SK-N-SH (cell line): ENCODE results near the gene EXD1. TPM values are rescaled to one million over a fixed set of nuclear protein-coding genes. Genes with fewer than 3 reads are reported as not detected.
A peak's percentile ranks its signal among the peaks of the same experiment; 100 is the strongest.

Experiments used
- CTCF ChIA-PET: fragments of 300-600, 350-600 bp; formaldehyde crosslinking; extraction: SDS; loops from one replicate; lab custom pipeline; 2021; lab: Yijun Ruan, JAX
- POLR2A ChIA-PET: fragments of 350-600 bp; sonication (Branson Sonifier 250); formaldehyde crosslinking; extraction: SDS; loops from one replicate; lab custom pipeline; 2020; ENCODE audit warnings: antibody characterized with exemption, inconsistent platforms; lab: Yijun Ruan, JAX
- DNase-seq: peaks from one replicate; pipeline ENCODE4 v3.0.0; 2012
- H2AFZ ChIP-seq: fragments of 200-600 bp; sonication (generic); 2 replicates; pipeline ENCODE4 v1.8.1; 2016; ENCODE audit warnings: antibody characterized with exemption, mild to moderate bottlenecking, low read depth
- H3F3A ChIP-seq: fragments of 200-600 bp; sonication (generic); replicated peaks from 2 replicates; pipeline ENCODE3; 2016; ENCODE audit warnings: antibody characterized with exemption, mild to moderate bottlenecking; ENCODE audit not compliant: insufficient read depth
- H3K27ac ChIP-seq, 2 experiments: fragments of 200-500 bp in 1 of 2; fragments of 200-600 bp in 1 of 2; sonication (Bioruptor generic) in 1 of 2; sonication (generic), shearing (Covaris generic) in 1 of 2; 2 replicates each; pipeline versions ENCODE4 v1.5.1 to v1.6.1; 2014 to 2016; ENCODE audit warnings: low read depth in 2 of 2, inconsistent platforms in 1 of 2, low read length in 1 of 2, mild to moderate bottlenecking in 1 of 2, mixed read lengths in 1 of 2
- H3K27me3 ChIP-seq: fragments of 200-600 bp; sonication (generic), shearing (Covaris generic); 2 replicates; pipeline ENCODE4 v1.6.1; 2016; ENCODE audit warnings: mixed run types; ENCODE audit not compliant: insufficient read depth
- H3K36me3 ChIP-seq, 2 experiments: fragments of 200-500 bp in 1 of 2; fragments of 200-600 bp in 1 of 2; sonication (Bioruptor generic) in 1 of 2; sonication (generic) in 1 of 2; replicated peaks in 1 of 2; 2 replicates each; pipeline versions ENCODE3 to v1.5.1; 2014 to 2016; ENCODE audit warnings: low read length in 1 of 2, mild to moderate bottlenecking in 1 of 2; ENCODE audit not compliant: insufficient read depth in 2 of 2, control insufficient read depth in 1 of 2
- H3K4me1 ChIP-seq, 2 experiments: fragments of 200-500 bp in 1 of 2; fragments of 200-600 bp in 1 of 2; sonication (Bioruptor generic) in 1 of 2; sonication (generic), shearing (Covaris generic) in 1 of 2; 2 replicates each; pipeline versions ENCODE4 v1.5.1 to v1.6.1; 2014 to 2016; ENCODE audit warnings: low read depth in 1 of 2, low read length in 1 of 2, mixed run types in 1 of 2; ENCODE audit not compliant: insufficient read depth in 2 of 2, control insufficient read depth in 1 of 2
- H3K4me2 ChIP-seq: fragments of 200-600 bp; sonication (generic), shearing (Covaris generic); 2 replicates; pipeline ENCODE4 v1.6.1; 2017; ENCODE audit warnings: mixed run types
- H3K4me3 ChIP-seq, 2 experiments: fragments of 200-500 bp in 1 of 2; fragments of 200-600 bp in 1 of 2; sonication (Bioruptor generic) in 1 of 2; sonication (generic), shearing (Covaris generic) in 1 of 2; 2 replicates each; pipeline versions ENCODE4 v1.5.1 to v1.8.1; 2014 to 2016; ENCODE audit warnings: low read depth in 2 of 2, inconsistent platforms in 1 of 2, low read length in 1 of 2, mild to moderate bottlenecking in 1 of 2, mixed read lengths in 1 of 2, moderate library complexity in 1 of 2
- H3K79me2 ChIP-seq: fragments of 200-600 bp; sonication (generic); 2 replicates; pipeline ENCODE4 v1.8.1; 2017; ENCODE audit warnings: mild to moderate bottlenecking; ENCODE audit not compliant: insufficient read depth
- H3K9ac ChIP-seq: fragments of 200-600 bp; sonication (generic); 2 replicates; pipeline ENCODE4 v1.6.1; 2017; ENCODE audit warnings: mixed run types
- H3K9me2 ChIP-seq: fragments of 200-600 bp; sonication (generic); 2 replicates; pipeline ENCODE4 v1.6.1; 2017; ENCODE audit warnings: mixed run types
- H3K9me3 ChIP-seq: fragments of 200-600 bp; sonication (generic); 2 replicates; pipeline ENCODE4 v1.6.1; 2017; ENCODE audit warnings: mixed run types, mild to moderate bottlenecking, moderate library complexity
- H4K20me1 ChIP-seq: fragments of 200-600 bp; sonication (generic); 2 replicates; pipeline ENCODE4 v1.6.1; 2017; ENCODE audit warnings: mild to moderate bottlenecking, mixed run types; ENCODE audit not compliant: insufficient read depth
- ELF1 ChIP-seq: IDR thresholded peaks from 2 replicates; pipeline ENCODE4 v1.4.0; 2012
- EP300 ChIP-seq, 2 experiments: IDR thresholded peaks; 2 replicates each; pipeline versions ENCODE4 v1.4.0 to v1.6.1; 2012; ENCODE audit warnings: borderline replicate concordance in 1 of 2, low read depth in 1 of 2, low read length in 1 of 2
- EZH2phosphoT487 ChIP-seq: fragments of 200-600 bp; sonication (generic); IDR thresholded peaks from 2 replicates; pipeline ENCODE4 v1.6.1; 2017; ENCODE audit warnings: low read depth, mixed run types, mild to moderate bottlenecking, antibody characterized with exemption, moderate library complexity, borderline replicate concordance
- FOSL2 ChIP-seq: IDR thresholded peaks from 2 replicates; pipeline ENCODE4 v1.4.0; 2012; ENCODE audit warnings: low read depth, mild to moderate bottlenecking, moderate library complexity, borderline replicate concordance
- FOXJ3 ChIP-seq: sonication (generic); formaldehyde crosslinking; IDR thresholded peaks from 2 replicates; pipeline ENCODE4 v1.5.1; 2020; ENCODE audit warnings: mild to moderate bottlenecking, missing genetic modification reagents
- GATA2 ChIP-seq: sonication (generic); formaldehyde crosslinking; IDR thresholded peaks from 2 replicates; pipeline ENCODE4 v1.5.0; 2020; ENCODE audit warnings: mild to moderate bottlenecking, missing genetic modification reagents
- JUND ChIP-seq: IDR thresholded peaks from 2 replicates; pipeline ENCODE4 v1.4.0; 2012
- MEF2A ChIP-seq: IDR thresholded peaks from 2 replicates; pipeline ENCODE4 v1.4.0; 2012; ENCODE audit warnings: low read depth, borderline replicate concordance
- NFIC ChIP-seq: IDR thresholded peaks from 2 replicates; pipeline ENCODE4 v1.4.0; 2012; ENCODE audit warnings: borderline replicate concordance
- NRF1 ChIP-seq: IDR thresholded peaks from 2 replicates; pipeline ENCODE4 v1.6.1; 2012; ENCODE audit warnings: low read depth, mild to moderate bottlenecking, low read length
- POLR2AphosphoS5 ChIP-seq: IDR thresholded peaks from 2 replicates; pipeline ENCODE4 v1.6.1; 2012; ENCODE audit warnings: low read depth, low read length
- RCOR1 ChIP-seq: fragments of 150-350 bp; IDR thresholded peaks from 2 replicates; pipeline ENCODE4 v1.6.1; 2017; ENCODE audit warnings: antibody characterized with exemption, low read length
- RFX5 ChIP-seq: IDR thresholded peaks from 2 replicates; pipeline ENCODE4 v1.6.1; 2012; ENCODE audit warnings: mild to moderate bottlenecking, improper control_type of control experiment, low read length
- RXRA ChIP-seq: IDR thresholded peaks from 2 replicates; pipeline ENCODE4 v1.4.0; 2012; ENCODE audit warnings: low read depth, mild to moderate bottlenecking, borderline replicate concordance
- SIN3A ChIP-seq: IDR thresholded peaks from 2 replicates; pipeline ENCODE4 v1.6.1; 2012; ENCODE audit warnings: low read depth, mild to moderate bottlenecking, low read length, moderate library complexity, borderline replicate concordance
- SMC3 ChIP-seq: IDR thresholded peaks from 2 replicates; pipeline ENCODE4 v1.6.1; 2012; ENCODE audit warnings: low read depth, low read length, improper control_type of control experiment
- TAF1 ChIP-seq: IDR thresholded peaks from 2 replicates; pipeline ENCODE4 v1.6.1; 2012; ENCODE audit warnings: low read depth, mild to moderate bottlenecking, low read length, moderate library complexity, borderline replicate concordance
- TCF12 ChIP-seq: IDR thresholded peaks from 2 replicates; pipeline ENCODE4 v1.4.0; 2012
- TEAD4 ChIP-seq: IDR thresholded peaks from 2 replicates; pipeline ENCODE4 v1.4.0; 2012; ENCODE audit warnings: mild to moderate bottlenecking, borderline replicate concordance; ENCODE audit not compliant: insufficient read depth
- YY1 ChIP-seq: IDR thresholded peaks from 2 replicates; pipeline ENCODE4 v1.4.0; 2012; ENCODE audit warnings: low read depth, mild to moderate bottlenecking
- WGBS: methylation state at CpG from one replicate; pipeline ENCODE4 v1.1.6; 2017; ENCODE audit warnings: low lambda C conversion rate; 5-methylcytosine and 5-hydroxymethylcytosine counted together
- polyA plus RNA-seq, 3 experiments: library from polyadenylated mRNA; depleted of rRNA; stranded (reverse); fragments of >200 nt; gene quantifications; 2 replicates each; pipeline ENCODE4 v1.2.3, GENCODE V29; 2012
- TF ChIP-seq, protein P1 (sequence below): fragments of 150-350 bp; IDR thresholded peaks from 2 replicates; pipeline ENCODE4 v1.6.1; 2017; ENCODE audit warnings: antibody characterized with exemption, low read length, low read depth, borderline replicate concordance
- TF ChIP-seq, protein P2 (sequence below): IDR thresholded peaks from 2 replicates; pipeline ENCODE4 v1.4.0; 2012; ENCODE audit warnings: low read depth, borderline replicate concordance
- TF ChIP-seq, protein P3 (sequence below): IDR thresholded peaks from 2 replicates; pipeline ENCODE4; 2012
- TF ChIP-seq, protein P4 (sequence below): IDR thresholded peaks from 2 replicates; pipeline ENCODE4 v1.4.0; 2012; ENCODE audit warnings: low read depth, borderline replicate concordance
- TF ChIP-seq, protein P5 (sequence below): fragments of 150-350 bp; IDR thresholded peaks from 2 replicates; pipeline ENCODE4 v1.6.1; 2016; ENCODE audit warnings: mild to moderate bottlenecking, low read depth, low read length
- TF ChIP-seq, protein P6 (sequence below): fragments of 200-600 bp; sonication (generic); IDR thresholded peaks from 2 replicates; pipeline ENCODE4 v1.6.1; 2017; ENCODE audit warnings: antibody characterized with exemption, mild to moderate bottlenecking, moderate library complexity
- TF ChIP-seq, protein P7 (sequence below): IDR thresholded peaks from 2 replicates; pipeline ENCODE4 v1.4.0; 2012; ENCODE audit warnings: low read depth

The EXD1 gene
- polyA plus RNA-seq, 1 of the 3 experiments (the other 2 are of a cell fraction), result 0.07 TPM

DNA sequence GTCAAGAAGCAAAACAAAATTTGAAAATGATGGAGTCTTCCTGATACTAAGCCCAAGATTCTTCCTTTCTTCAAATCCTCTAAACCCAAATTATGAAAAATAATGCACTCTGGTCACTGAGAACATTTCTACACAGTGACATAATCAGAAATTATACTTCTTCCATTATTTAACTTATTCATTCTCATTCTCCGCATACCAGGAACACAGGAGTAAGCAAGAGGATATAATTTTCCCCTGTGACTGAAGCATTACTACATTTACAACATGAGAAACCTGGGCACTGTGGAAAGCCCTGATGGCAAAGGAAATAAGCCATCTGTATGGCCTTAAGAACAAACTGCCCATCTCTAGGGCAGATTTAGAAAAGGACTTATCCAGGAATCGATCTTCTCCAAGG, 47.0 kb downstream of the EXD1 start:
- TF ChIP-seq ELF1 (no peak), EZH2phosphoT487 (no peak), EP300 (IDR thresholded peaks at IDR 0.05; ENCODE audit: borderline replicate concordance in 1 of 2, low read depth in 1 of 2, low read length in 1 of 2) (no peak), JUND (0 out of 2 replicates have a peak, but pooled peaks have one; percentile 30), RFX5 (no peak), SMC3 (no peak), MEF2A (no peak), POLR2AphosphoS5 (no peak), GATA2 (no peak), TAF1 (no peak), SIN3A (no peak), FOSL2 (no peak), NRF1 (no peak), NFIC (no peak), TEAD4 (0 out of 2 replicates have a peak, but pooled peaks have one; percentile 21), RXRA (no peak), FOXJ3 (CRISPR knock-in tag) (no peak), YY1 (no peak), RCOR1 (no peak), TCF12 (0 out of 2 replicates have a peak, but pooled peaks have one; percentile 6)
- TF ChIP-seq, protein P1, sequence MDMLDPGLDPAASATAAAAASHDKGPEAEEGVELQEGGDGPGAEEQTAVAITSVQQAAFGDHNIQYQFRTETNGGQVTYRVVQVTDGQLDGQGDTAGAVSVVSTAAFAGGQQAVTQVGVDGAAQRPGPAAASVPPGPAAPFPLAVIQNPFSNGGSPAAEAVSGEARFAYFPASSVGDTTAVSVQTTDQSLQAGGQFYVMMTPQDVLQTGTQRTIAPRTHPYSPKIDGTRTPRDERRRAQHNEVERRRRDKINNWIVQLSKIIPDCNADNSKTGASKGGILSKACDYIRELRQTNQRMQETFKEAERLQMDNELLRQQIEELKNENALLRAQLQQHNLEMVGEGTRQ, result no peak
- TF ChIP-seq, protein P2, sequence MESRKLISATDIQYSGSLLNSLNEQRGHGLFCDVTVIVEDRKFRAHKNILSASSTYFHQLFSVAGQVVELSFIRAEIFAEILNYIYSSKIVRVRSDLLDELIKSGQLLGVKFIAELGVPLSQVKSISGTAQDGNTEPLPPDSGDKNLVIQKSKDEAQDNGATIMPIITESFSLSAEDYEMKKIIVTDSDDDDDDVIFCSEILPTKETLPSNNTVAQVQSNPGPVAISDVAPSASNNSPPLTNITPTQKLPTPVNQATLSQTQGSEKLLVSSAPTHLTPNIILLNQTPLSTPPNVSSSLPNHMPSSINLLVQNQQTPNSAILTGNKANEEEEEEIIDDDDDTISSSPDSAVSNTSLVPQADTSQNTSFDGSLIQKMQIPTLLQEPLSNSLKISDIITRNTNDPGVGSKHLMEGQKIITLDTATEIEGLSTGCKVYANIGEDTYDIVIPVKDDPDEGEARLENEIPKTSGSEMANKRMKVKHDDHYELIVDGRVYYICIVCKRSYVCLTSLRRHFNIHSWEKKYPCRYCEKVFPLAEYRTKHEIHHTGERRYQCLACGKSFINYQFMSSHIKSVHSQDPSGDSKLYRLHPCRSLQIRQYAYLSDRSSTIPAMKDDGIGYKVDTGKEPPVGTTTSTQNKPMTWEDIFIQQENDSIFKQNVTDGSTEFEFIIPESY, result no peak
- TF ChIP-seq, protein P3, sequence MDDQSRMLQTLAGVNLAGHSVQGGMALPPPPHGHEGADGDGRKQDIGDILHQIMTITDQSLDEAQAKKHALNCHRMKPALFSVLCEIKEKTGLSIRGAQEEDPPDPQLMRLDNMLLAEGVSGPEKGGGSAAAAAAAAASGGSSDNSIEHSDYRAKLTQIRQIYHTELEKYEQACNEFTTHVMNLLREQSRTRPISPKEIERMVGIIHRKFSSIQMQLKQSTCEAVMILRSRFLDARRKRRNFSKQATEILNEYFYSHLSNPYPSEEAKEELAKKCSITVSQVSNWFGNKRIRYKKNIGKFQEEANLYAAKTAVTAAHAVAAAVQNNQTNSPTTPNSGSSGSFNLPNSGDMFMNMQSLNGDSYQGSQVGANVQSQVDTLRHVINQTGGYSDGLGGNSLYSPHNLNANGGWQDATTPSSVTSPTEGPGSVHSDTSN, result no peak
- TF ChIP-seq, protein P4, sequence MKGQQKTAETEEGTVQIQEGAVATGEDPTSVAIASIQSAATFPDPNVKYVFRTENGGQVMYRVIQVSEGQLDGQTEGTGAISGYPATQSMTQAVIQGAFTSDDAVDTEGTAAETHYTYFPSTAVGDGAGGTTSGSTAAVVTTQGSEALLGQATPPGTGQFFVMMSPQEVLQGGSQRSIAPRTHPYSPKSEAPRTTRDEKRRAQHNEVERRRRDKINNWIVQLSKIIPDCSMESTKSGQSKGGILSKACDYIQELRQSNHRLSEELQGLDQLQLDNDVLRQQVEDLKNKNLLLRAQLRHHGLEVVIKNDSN, result no peak
- TF ChIP-seq, protein P5, sequence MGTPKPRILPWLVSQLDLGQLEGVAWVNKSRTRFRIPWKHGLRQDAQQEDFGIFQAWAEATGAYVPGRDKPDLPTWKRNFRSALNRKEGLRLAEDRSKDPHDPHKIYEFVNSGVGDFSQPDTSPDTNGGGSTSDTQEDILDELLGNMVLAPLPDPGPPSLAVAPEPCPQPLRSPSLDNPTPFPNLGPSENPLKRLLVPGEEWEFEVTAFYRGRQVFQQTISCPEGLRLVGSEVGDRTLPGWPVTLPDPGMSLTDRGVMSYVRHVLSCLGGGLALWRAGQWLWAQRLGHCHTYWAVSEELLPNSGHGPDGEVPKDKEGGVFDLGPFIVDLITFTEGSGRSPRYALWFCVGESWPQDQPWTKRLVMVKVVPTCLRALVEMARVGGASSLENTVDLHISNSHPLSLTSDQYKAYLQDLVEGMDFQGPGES, result no peak
- TF ChIP-seq, protein P6, sequence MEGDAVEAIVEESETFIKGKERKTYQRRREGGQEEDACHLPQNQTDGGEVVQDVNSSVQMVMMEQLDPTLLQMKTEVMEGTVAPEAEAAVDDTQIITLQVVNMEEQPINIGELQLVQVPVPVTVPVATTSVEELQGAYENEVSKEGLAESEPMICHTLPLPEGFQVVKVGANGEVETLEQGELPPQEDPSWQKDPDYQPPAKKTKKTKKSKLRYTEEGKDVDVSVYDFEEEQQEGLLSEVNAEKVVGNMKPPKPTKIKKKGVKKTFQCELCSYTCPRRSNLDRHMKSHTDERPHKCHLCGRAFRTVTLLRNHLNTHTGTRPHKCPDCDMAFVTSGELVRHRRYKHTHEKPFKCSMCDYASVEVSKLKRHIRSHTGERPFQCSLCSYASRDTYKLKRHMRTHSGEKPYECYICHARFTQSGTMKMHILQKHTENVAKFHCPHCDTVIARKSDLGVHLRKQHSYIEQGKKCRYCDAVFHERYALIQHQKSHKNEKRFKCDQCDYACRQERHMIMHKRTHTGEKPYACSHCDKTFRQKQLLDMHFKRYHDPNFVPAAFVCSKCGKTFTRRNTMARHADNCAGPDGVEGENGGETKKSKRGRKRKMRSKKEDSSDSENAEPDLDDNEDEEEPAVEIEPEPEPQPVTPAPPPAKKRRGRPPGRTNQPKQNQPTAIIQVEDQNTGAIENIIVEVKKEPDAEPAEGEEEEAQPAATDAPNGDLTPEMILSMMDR, result no peak
- TF ChIP-seq, protein P7, sequence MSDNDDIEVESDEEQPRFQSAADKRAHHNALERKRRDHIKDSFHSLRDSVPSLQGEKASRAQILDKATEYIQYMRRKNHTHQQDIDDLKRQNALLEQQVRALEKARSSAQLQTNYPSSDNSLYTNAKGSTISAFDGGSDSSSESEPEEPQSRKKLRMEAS, result no peak
- no peaks in the 10 kb centered on the region for H3K9me2 ChIP-seq
- no peaks in the 10 kb centered on the region for H3K79me2 ChIP-seq
- POLR2A ChIA-PET, result no interaction called here
- H3K4me2 ChIP-seq, result peak overlapping the region; percentile 14
- peaks cover 0 to 9% of the 10 kb centered on the region in 2 experiments; a peak in 1 of 4 replicates for H3K4me1 ChIP-seq
- 0 out of 4 replicates have a peak overlapping the region, but pooled peaks of 1 of the 2 experiments have one; percentile 0 for H3K4me3 ChIP-seq
- peaks cover 11% of the 10 kb centered on the region for H3F3A ChIP-seq
- no peaks in the 10 kb centered on the region for H3K27me3 ChIP-seq
- no peaks in the 10 kb centered on the region for H3K9me3 ChIP-seq
- DNase-seq, result no peak
- WGBS, result 31% methylated on average over 2 of the region's 2 CpGs
- no peaks in the 10 kb centered on the region for H3K36me3 ChIP-seq
- peak overlapping the region in 1 of 2 experiments; percentile 35; a peak in 2 of 4 replicates for H3K27ac ChIP-seq
- peak overlapping the region; percentile 28; the same call in 1 of the 2 replicates for H3K9ac ChIP-seq
- CTCF ChIA-PET, result interaction anchor here (1.0 to 3.3 kb wide), 10 partner anchors 9 to 289 kb away, joined by 3 to 89 read pairs (median 3); partner anchors contain the start of gene VPS18
- peak overlapping the region; percentile 55; the same call in 1 of the 2 replicates for H2AFZ ChIP-seq
- H4K20me1 ChIP-seq, result no peaks in the 10 kb centered on the region
